GM19467 (cell line): ENCODE measurements around the gene DENND4A.

Experiments used
- ATAC-seq: cut with Tn5 transposase; IDR thresholded peaks from one replicate; pipeline ENCODE4 v1.9.1; 2021; ENCODE audit warnings: mild to moderate bottlenecking, moderate library complexity; ENCODE audit not compliant: unreplicated experiment

DENND4A gene

GRCh38 chr15:65792138-65792987, at the start of gene DENND4A:
Gene DENND4A (minus strand): TSS chr15:65792293. CDS start chr15:65756450, 35,843 bp downstream.
- ATAC-seq: peak; percentile 72

- no peak for ATAC-seq
Measured at GRCh38 chr15:65841121-65841930, 49.2 kb upstream of the DENND4A start.

GRCh38 chr15:65839985-65840384, 47.9 kb upstream of the DENND4A start:
- no peak for ATAC-seq

GRCh38 chr15:65839354-65839901, 47.3 kb upstream of the DENND4A start:
- ATAC-seq: no peak

- ATAC-seq: no peak
Measured at GRCh38 chr15:65837301-65838294, 45.5 kb upstream of the DENND4A start.

- ATAC-seq: no peak
Measured at GRCh38 chr15:65836665-65837064, 44.6 kb upstream of the DENND4A start.

GRCh38 chr15:65835447-65835846, 43.4 kb upstream of the DENND4A start:
- no peak for ATAC-seq

- no peak for ATAC-seq
Measured at GRCh38 chr15:65834603-65835282, 42.6 kb upstream of the DENND4A start.

GRCh38 chr15:65833501-65834205, 41.6 kb upstream of the DENND4A start:
- ATAC-seq: no peak

- no peak for ATAC-seq
Measured at GRCh38 chr15:65832549-65833364, 40.7 kb upstream of the DENND4A start.

- no peak for ATAC-seq
Measured at GRCh38 chr15:65829130-65829764, 37.2 kb upstream of the DENND4A start.

GRCh38 chr15:65828585-65828984, 36.5 kb upstream of the DENND4A start:
- ATAC-seq: no peak

GRCh38 chr15:65827065-65827464, 35.0 kb upstream of the DENND4A start:
- ATAC-seq: no peak

GRCh38 chr15:65824941-65825544, 33.0 kb upstream of the DENND4A start:
- no peak for ATAC-seq

- no peak for ATAC-seq
Measured at GRCh38 chr15:65824031-65824743, 32.1 kb upstream of the DENND4A start.

GRCh38 chr15:65822316-65822715, 30.2 kb upstream of the DENND4A start:
- ATAC-seq: no peak

- no peak for ATAC-seq
Measured at GRCh38 chr15:65821070-65821469, 29.0 kb upstream of the DENND4A start.
